ENCODE measurements around the gene USP34.
A peak's percentile ranks its signal among the peaks of the same experiment; 100 is the strongest.

Gene USP34

GRCh38 chr2:61470122-61470951, 550 bp downstream of the USP34 start:
- TF ChIP-seq CTCF (conservative IDR thresholded peaks at IDR 0.05), result no peak
- H3K27ac ChIP-seq, result peak overlapping the region; percentile 99

- peak overlapping the region; percentile 99 for H3K27ac ChIP-seq
- TF ChIP-seq CTCF (conservative IDR thresholded peaks at IDR 0.05), result no peak
These were observed 1.3 kb downstream of the USP34 start for GRCh38 chr2:61469424-61470121.

GRCh38 chr2:61468231-61468630, 2.7 kb downstream of the USP34 start:
- peak overlapping the region; percentile 99 for H3K27ac ChIP-seq

- no peak for TF ChIP-seq CTCF (conservative IDR thresholded peaks at IDR 0.05)
- no peak overlapping the region for H3K27ac ChIP-seq
These were observed 5.8 kb downstream of the USP34 start for GRCh38 chr2:61465045-61465444.

- no peak for TF ChIP-seq CTCF (conservative IDR thresholded peaks at IDR 0.05)
- no peak overlapping the region for H3K27ac ChIP-seq
These were observed 7.0 kb downstream of the USP34 start for GRCh38 chr2:61463769-61464475.

- TF ChIP-seq CTCF (conservative IDR thresholded peaks at IDR 0.05), result no peak
- no peak overlapping the region for H3K27ac ChIP-seq
These were observed 9.5 kb downstream of the USP34 start for GRCh38 chr2:61461404-61461803.

- no peak for TF ChIP-seq CTCF (conservative IDR thresholded peaks at IDR 0.05)
- H3K27ac ChIP-seq, result no peak overlapping the region
These were observed 10.7 kb downstream of the USP34 start for GRCh38 chr2:61460163-61460562.
